ENCODE measurements around the gene PCDHGB4.
"Not testable (repeated sequence)": the region's sequence is repeated elsewhere in the genome, so short reads cannot be mapped to it uniquely, and the experiment has no call there.

The PCDHGB4 gene

DNA sequence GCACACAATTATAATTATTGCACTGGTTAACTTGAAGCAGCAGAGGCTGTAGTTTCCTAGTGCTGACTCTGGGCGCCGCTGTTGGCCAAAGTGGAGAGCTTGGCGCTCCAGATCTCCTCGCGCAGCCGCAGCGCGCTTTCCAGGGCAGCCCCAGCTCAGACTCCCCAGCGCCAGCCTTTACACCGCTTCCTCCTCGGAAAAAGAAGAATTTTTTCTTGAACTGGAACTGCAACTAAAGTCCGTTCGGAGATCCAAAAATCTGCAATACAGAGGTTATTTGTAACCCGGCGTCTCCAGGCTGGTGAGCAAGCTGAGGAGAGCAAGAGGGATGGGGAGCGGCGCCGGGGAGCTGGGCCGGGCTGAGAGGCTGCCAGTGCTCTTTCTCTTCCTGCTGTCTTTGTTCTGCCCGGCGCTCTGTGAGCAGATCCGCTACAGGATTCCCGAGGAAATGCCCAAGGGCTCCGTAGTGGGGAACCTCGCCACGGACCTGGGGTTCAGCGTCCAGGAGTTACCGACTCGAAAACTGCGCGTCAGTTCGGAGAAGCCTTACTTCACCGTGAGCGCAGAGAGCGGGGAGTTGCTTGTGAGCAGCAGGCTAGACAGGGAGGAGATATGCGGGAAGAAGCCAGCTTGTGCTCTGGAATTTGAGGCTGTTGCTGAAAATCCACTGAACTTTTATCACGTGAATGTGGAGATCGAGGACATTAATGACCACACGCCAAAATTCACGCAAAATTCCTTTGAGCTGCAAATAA, at the start of gene PCDHGB4:
TSS of gene PCDHGB4 (plus strand) at position 142 of the 755 bp plus-strand sequence. CDS start at position 329, 187 bp downstream.
- peak; percentile 24 for DNase-seq

- DNase-seq, result no peak
Observed at GRCh38 chr5:141338538-141339306, 48.8 kb upstream of the PCDHGB4 start, which contains the start of gene PCDHGA2. TSS of gene PCDHGA2 (plus strand) at chr5:141338760.

DNA sequence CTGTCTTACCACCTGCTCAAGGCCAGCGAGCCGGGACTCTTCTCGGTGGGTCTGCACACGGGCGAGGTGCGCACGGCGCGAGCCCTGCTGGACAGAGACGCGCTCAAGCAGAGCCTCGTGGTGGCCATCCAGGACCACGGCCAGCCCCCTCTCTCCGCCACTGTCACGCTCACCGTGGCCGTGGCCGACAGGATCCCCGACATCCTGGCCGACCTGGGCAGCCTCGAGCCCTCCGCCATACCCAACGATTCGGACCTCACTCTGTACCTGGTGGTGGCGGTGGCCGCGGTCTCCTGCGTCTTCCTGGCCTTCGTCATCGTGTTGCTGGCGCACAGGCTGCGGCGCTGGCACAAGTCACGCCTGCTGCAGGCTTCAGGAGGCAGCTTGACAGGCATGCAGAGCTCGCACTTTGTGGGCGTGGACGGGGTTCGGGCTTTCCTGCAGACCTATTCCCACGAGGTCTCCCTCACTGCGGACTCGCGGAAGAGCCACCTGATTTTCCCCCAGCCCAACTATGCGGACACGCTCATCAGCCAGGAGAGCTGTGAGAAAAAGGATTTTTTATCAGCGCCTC, 46.6 kb upstream of the PCDHGB4 start:
- not testable (repeated sequence) for DNase-seq

- no peak for DNase-seq
Observed at GRCh38 chr5:141342773-141343172, 44.7 kb upstream of the PCDHGB4 start.

- DNase-seq, result no peak
Observed at GRCh38 chr5:141343242-141343952, 44.1 kb upstream of the PCDHGB4 start, which contains the start of gene PCDHGA3. TSS of gene PCDHGA3 (plus strand) at chr5:141343829. CDS start at chr5:141344034, 205 bp downstream.

DNA sequence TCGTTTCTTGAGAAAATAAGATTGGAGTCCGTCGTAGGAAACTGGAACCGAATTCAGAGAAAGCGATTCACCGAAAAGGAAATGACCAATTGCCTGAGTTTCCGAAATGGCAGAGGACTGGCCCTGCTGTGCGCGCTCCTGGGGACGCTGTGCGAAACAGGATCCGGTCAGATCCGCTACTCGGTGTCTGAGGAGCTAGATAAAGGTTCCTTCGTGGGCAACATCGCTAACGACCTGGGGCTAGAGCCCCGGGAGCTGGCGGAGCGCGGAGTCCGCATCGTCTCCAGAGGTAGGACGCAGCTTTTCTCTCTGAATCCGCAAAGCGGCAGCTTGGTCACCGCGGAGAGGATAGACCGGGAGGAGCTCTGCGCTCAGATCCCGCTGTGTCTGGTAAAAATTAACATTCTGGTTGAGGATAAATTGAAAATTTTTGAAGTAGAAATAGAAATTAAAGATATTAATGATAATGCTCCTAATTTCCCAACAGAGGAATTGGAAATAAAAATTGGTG, 43.5 kb upstream of the PCDHGB4 start:
- no peak for DNase-seq

- DNase-seq, result no peak
Observed at GRCh38 chr5:141345327-141345726, 42.2 kb upstream of the PCDHGB4 start.

GRCh38 chr5:141346017-141346416, 41.5 kb upstream of the PCDHGB4 start:
- not testable (repeated sequence) for DNase-seq

GRCh38 chr5:141349917-141350619, 37.4 kb upstream of the PCDHGB4 start, which contains the start of gene PCDHGB1:
TSS of gene PCDHGB1 (plus strand) at chr5:141350099. CDS start at chr5:141350261, 162 bp downstream.
- peak; percentile 35 for DNase-seq

DNA sequence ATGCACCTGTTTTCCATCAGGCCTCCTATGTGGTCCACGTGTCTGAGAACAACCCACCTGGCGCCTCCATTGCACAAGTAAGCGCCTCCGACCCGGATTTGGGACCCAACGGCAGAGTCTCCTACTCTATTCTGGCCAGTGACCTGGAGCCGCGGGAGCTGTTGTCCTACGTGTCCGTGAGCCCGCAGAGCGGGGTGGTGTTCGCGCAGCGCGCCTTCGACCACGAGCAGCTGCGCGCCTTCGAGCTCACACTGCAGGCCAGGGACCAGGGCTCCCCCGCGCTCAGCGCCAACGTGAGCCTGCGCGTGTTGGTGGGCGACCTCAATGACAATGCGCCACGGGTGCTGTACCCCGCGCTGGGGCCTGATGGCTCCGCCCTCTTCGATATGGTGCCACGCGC, 35.9 kb upstream of the PCDHGB4 start:
- DNase-seq, result no peak

GRCh38 chr5:141354900-141355469, 32.5 kb upstream of the PCDHGB4 start, which contains the start of gene PCDHGA4:
TSS of gene PCDHGA4 (plus strand) at chr5:141355021. CDS start at chr5:141355108, 87 bp downstream.
- DNase-seq, result no peak

DNA sequence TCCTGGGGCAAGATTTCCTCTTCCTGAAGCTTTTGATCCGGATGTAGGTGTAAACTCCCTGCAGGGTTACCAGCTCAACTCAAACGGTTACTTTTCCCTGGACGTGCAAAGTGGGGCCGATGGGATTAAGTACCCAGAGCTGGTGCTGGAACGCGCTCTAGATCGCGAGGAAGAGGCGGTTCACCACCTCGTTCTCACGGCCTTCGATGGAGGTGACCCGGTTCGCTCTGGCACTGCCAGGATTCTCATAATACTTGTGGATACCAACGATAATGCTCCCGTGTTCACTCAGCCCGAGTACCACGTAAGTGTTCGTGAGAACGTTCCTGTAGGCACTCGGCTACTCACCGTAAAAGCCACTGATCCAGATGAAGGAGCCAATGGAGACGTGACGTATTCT, 31.9 kb upstream of the PCDHGB4 start:
- DNase-seq, result no peak

GRCh38 chr5:141356133-141356532, 31.4 kb upstream of the PCDHGB4 start:
- DNase-seq, result no peak

GRCh38 chr5:141356950-141357349, 30.5 kb upstream of the PCDHGB4 start:
- DNase-seq, result no peak

DNA sequence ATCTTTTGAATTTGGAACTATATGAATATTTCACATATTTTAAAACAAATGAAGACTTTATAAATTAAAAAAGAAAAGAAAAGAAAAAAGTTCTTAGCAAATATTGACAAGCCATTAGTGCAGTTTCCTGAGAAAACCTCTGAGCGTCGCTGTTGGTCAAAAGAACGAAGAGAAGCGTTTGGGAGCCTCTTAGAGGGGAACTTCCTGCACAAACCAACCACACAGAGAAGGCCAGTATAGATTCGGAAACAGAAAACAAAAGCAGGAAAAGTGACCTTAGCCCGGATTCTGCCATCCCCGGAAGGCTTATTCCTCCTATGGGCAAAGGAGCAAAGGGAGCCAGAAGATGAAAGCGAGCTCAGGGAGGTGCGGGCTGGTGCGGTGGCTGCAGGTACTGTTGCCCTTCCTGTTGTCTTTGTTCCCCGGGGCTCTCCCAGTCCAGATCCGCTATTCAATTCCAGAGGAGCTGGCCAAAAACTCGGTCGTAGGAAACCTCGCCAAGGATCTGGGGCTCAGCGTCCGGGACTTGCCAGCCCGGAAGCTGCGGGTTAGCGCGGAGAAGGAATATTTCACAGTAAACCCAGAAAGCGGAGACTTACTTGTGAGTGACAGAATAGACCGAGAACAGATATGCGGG, 27.6 kb upstream of the PCDHGB4 start, which contains the start of gene PCDHGB2:
TSS of gene PCDHGB2 (plus strand) at position 205 of the 637 bp plus-strand sequence. CDS start at position 347, 142 bp downstream.
- DNase-seq, result no peak

- no peak for DNase-seq
Observed at GRCh38 chr5:141360685-141361084, 26.8 kb upstream of the PCDHGB4 start.

DNA sequence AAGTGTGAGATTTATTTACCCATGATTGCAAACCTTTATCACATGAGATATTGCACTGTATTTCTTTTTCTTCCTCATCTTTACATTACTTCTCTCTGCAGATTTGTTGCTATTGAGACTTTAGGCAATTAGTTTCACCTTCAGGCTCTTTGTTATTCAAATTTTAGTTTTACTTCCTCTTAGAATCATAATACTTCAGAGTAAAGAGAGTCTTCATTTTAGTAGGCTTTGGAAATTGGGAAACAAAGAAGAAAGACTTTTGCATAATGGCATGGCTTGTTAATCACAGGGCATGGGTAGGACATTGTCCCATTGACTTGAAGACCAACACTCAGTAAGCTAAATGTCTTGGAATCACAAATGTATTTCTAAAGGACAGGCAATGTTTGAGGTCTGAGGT, 24.8 kb upstream of the PCDHGB4 start:
- DNase-seq, result no peak

- DNase-seq, result no peak
Observed at GRCh38 chr5:141363952-141364660, 23.4 kb upstream of the PCDHGB4 start, which contains the start of gene PCDHGA5. TSS of gene PCDHGA5 (plus strand) at chr5:141364162. CDS start at chr5:141364331, 169 bp downstream.

- no peak for DNase-seq
Observed at GRCh38 chr5:141366016-141366896, 21.2 kb upstream of the PCDHGB4 start.

All from stimulated activated CD4-positive, alpha-beta T cell treated with anti-CD3 and anti-CD28 coated beads, Interleukin-1b, Interleukin-23, amount 100 ng/mL, for 48 hours (primary cell).